GM20000 (cell line): ENCODE results near the gene ASPDH.
A peak's percentile ranks its signal among the peaks of the same experiment; 100 is the strongest.

Experiments
- DNase-seq: peaks from one replicate; pipeline ENCODE4 v3.0.0; 2012; ENCODE audit warnings: low spot score
- TF ChIP-seq, protein P1 (sequence below): IDR thresholded peaks from 2 replicates; pipeline ENCODE4 v1.5.1; 2012; ENCODE audit warnings: mild to moderate bottlenecking, control low read depth; ENCODE audit errors: extremely low read depth, missing control alignments

Gene ASPDH

DNA sequence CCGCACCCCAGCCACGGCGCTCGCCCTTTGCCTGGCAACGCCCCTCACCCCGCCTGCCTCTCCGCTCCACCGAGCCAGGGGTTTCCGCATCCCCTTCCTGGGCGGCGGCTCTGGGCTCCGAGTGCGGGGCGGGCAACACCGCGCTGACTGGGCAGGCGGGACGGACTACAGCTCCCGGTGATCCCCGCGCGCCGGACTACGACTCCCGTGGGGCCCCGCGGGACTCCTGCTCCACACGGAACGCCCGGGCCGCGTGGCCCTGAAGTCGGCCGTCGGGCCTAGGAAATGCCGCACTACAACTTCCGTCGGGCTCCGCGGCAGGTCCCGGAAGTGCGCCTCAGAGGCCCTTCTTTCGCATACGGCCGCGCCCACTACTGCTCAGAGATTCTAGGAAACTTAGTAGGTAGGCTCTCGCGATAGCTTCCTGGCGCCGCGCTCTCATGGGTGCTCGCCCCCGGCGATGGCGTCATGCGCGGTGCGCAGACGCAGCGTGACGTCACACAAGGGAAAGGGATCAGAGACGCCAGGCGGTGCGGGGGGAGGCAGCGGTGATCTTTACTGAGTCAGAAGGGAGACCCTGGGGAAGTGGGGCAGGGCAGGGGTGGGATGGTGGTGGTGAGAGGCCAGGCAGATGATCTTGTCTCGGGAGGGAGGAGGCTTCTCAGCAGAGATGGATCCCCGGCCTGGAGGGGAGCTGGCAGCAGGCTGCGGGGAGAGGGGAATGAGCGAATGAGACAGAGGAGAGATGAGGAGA, 2.5 kb downstream of the ASPDH start, which contains the start of gene JOSD2:
Gene JOSD2 (minus strand): TSS at position 123 of the 754 bp plus-strand sequence. CDS start 760 bp downstream, outside the sequence.
- DNase-seq: peak; percentile 99
- TF ChIP-seq, protein P1, sequence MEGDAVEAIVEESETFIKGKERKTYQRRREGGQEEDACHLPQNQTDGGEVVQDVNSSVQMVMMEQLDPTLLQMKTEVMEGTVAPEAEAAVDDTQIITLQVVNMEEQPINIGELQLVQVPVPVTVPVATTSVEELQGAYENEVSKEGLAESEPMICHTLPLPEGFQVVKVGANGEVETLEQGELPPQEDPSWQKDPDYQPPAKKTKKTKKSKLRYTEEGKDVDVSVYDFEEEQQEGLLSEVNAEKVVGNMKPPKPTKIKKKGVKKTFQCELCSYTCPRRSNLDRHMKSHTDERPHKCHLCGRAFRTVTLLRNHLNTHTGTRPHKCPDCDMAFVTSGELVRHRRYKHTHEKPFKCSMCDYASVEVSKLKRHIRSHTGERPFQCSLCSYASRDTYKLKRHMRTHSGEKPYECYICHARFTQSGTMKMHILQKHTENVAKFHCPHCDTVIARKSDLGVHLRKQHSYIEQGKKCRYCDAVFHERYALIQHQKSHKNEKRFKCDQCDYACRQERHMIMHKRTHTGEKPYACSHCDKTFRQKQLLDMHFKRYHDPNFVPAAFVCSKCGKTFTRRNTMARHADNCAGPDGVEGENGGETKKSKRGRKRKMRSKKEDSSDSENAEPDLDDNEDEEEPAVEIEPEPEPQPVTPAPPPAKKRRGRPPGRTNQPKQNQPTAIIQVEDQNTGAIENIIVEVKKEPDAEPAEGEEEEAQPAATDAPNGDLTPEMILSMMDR: no peak

DNA sequence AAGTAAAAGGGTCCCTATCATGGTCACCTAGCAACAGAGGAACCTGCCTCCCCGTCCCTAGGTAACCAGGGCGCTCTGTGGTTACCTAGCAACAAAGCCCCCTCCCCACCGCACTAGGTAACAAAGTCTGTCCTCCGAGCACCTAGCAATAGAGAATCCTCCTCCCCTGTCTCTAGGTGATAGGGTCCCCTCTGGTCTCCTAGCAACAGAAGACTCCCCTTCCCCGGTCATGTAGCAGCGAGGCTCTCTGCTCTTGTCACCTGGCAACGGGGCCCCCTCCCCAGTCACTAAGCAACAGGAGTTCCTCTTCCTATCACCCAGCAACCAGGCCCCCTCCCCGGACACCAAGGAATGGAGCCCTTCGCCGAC, 3.0 kb downstream of the ASPDH start:
- TF ChIP-seq, protein P1: no peak
- no peak for DNase-seq

DNA sequence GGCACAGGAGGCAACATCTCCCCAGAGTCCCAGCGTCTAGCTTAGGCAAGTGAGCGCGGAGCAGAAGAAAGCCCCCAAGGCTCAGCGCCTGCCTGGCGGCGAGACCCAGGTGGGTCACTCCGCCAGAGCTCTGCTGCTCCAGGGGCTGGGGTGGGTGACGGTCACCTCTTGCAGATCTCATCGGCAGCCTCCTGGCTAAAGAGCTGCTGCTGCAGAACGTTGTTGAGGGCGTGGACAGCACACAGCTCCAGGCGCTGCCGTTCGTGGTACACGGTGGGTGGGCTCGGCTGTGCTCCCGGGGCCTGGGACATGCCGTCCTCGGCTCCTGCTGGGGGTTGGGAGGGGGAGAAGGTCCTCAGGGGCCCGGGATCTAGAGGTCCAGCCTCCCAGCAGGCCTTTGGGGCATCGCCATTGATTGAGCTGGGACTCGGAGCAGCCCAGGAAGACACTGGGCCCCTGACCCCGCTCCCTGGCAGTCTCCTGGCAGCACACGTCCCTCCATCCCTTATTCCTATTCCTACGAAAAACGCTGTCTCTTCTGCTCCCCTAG, 3.5 kb downstream of the ASPDH start:
- TF ChIP-seq, protein P1: no peak
- DNase-seq: no peak

DNA sequence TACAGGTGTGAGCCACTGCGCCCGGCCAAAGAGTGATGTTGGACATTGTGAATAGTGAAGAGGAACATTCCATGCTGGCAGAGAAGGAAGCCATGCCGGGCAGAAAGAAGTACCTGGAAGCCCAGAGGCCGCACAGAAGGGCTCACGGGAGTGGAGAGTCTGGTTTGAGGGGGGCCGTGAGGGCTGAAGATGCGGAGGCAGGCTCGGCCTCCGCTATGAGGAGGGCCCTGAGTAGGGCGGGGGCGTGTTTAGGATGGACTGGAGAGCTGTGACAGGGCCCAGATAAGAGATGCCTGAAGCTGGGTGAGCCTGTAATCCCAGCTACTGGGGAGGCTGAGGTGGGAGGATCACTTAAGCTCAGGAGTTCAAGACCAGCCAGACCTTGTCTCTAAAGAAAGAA, 4.3 kb downstream of the ASPDH start:
- TF ChIP-seq, protein P1: no peak
- no peak for DNase-seq

DNA sequence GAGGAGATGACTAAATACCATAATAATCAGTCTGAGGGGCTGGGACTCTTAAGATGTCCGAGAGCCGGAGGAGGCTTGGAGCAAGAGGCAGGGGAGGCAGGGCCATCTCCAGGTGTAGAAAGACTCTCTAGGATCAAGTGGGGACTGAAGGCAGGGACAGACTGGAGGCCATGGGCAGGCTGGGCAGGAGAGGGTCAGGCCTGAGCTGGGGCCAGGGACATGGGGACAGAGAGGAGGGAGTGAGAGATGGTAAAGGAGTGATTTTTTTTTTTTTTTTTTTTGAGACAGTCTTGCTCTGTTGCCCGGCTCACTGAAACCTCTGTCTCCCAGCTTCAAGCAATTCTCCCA, 4.9 kb downstream of the ASPDH start:
- TF ChIP-seq, protein P1: no peak
- no peak for DNase-seq

DNA sequence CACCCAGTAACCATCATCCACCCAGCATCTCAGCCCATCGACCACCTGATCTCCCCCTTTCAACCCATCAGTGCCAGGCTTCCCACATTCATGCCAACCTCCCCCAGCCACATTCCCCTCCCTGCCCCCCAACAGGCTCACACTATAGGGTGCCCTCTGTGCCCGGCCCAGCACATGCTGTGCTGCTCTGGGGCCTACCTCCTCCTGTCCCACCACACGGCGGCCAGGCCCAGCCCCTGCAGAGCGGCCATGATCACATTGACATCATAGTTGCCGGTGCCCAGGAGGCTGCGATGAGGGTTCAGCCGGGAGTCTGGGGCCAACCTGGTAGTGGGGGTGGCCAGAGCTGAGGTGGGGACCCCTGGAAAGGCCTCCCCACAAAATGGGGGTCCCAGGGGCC, 6.3 kb downstream of the ASPDH start:
- TF ChIP-seq, protein P1: no peak
- DNase-seq: no peak

DNA sequence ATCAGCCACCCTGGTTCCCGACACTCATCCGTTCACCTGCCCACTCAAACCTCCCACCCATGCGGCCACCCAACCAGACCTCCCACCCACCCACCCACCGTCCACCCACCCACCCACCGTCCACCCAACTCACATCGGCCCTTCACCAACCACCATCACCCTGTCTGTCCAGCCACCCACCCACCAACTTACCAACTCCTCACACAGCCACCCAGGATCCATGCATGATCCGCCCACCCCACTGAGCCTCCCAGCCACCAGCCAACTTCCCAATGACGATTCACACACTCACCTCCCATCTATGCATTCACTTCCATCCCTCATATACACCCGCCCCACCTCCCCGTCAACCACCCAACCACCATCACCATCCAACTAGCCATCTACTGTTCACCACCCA, 7.0 kb downstream of the ASPDH start:
- no peak for DNase-seq
- TF ChIP-seq, protein P1: no peak
